Measurements from ENCODE around the gene FAM227A.
A peak's percentile ranks its signal among the peaks of the same experiment; 100 is the strongest.
"Not testable (repeated sequence)": the region's sequence is repeated elsewhere in the genome, so short reads cannot be mapped to it uniquely, and the experiment has no call there.

The FAM227A gene

GRCh38 chr22:38611559-38611958 lies 44.6 kb downstream of the FAM227A start:
- DNase-seq (ENCODE audit: low read depth in 3 of 3), result no peak

GRCh38 chr22:38610234-38610633 lies 46.0 kb downstream of the FAM227A start:
- no peak for DNase-seq (ENCODE audit: low read depth in 3 of 3)

GRCh38 chr22:38608992-38609750 lies 47.0 kb downstream of the FAM227A start:
- no peak for DNase-seq (ENCODE audit: low read depth in 3 of 3)

GRCh38 chr22:38607680-38608079 lies 48.5 kb downstream of the FAM227A start:
- DNase-seq (ENCODE audit: low read depth in 3 of 3), result no peak

- no peak for DNase-seq (ENCODE audit: low read depth in 3 of 3)
Measured at GRCh38 chr22:38602166-38602565, 54.0 kb downstream of the FAM227A start.

GRCh38 chr22:38601221-38601764 lies 54.9 kb downstream of the FAM227A start:
- no peak for DNase-seq (ENCODE audit: low read depth in 3 of 3)

- DNase-seq (ENCODE audit: low read depth in 3 of 3), result no peak
Measured at GRCh38 chr22:38599466-38599865, 56.7 kb downstream of the FAM227A start.

GRCh38 chr22:38582923-38583322 lies 73.3 kb downstream of the FAM227A start:
- DNase-seq (ENCODE audit: low read depth in 3 of 3), result not testable (repeated sequence)

GRCh38 chr22:38578505-38578904 lies 77.7 kb downstream of the FAM227A start:
- no peak for DNase-seq (ENCODE audit: low read depth in 3 of 3)

GRCh38 chr22:38572065-38572464 lies 84.1 kb downstream of the FAM227A start:
- peak in 1 of 3 experiments; percentile 4 for DNase-seq (ENCODE audit: low read depth in 3 of 3)

GRCh38 chr22:38570779-38571364 lies 85.3 kb downstream of the FAM227A start:
- peak in 1 of 3 experiments; percentile 34 for DNase-seq (ENCODE audit: low read depth in 3 of 3)

- peak; percentile 93 to 99 (median 96) for DNase-seq (ENCODE audit: low read depth in 3 of 3)
Measured at GRCh38 chr22:38569972-38570778, 86.0 kb downstream of the FAM227A start, which contains the start of gene DMC1. Gene DMC1 (minus strand): TSS chr22:38570183. CDS start chr22:38568256, 1,927 bp downstream.

GRCh38 chr22:38569181-38569971 lies 86.8 kb downstream of the FAM227A start:
- DNase-seq (ENCODE audit: low read depth in 3 of 3), result peak in 1 of 3 experiments; percentile 11

- no peak for DNase-seq (ENCODE audit: low read depth in 3 of 3)
Measured at GRCh38 chr22:38567531-38568285, 88.5 kb downstream of the FAM227A start.

GRCh38 chr22:38566726-38567504 lies 89.3 kb downstream of the FAM227A start:
- DNase-seq (ENCODE audit: low read depth in 3 of 3), result no peak

- DNase-seq (ENCODE audit: low read depth in 3 of 3), result no peak
Measured at GRCh38 chr22:38565441-38565840, 90.8 kb downstream of the FAM227A start.

- no peak for DNase-seq (ENCODE audit: low read depth in 3 of 3)
Measured at GRCh38 chr22:38564669-38565068, 91.5 kb downstream of the FAM227A start.

GRCh38 chr22:38554281-38554680 lies 101.9 kb downstream of the FAM227A start:
- no peak for DNase-seq (ENCODE audit: low read depth in 3 of 3)

- no peak for DNase-seq (ENCODE audit: low read depth in 3 of 3)
Measured at GRCh38 chr22:38549101-38549894, 106.9 kb downstream of the FAM227A start.
